Heart left ventricle (tissue), 13 donors: ENCODE measurements around the gene CRYBG1.

Experiments used
- POLR2A ChIP-seq, 2 donors: fragments of 450-650 bp; IDR thresholded peaks; one replicate each; pipeline ENCODE4 v1.6.1; 2017; ENCODE audit warnings: antibody characterized with exemption in 2 of 2, mild to moderate bottlenecking in 2 of 2, moderate library complexity in 2 of 2
- TF ChIP-seq, protein P1 (sequence below), 12 donors: fragments of 200-600 bp; sonication (generic) in 4 of 12; IDR thresholded peaks; one replicate each; pipeline versions ENCODE4 v1.5.0 to v1.8.0; 2018 to 2022; ENCODE audit warnings: antibody characterized with exemption in 12 of 12, mild to moderate bottlenecking in 5 of 12
- donor health status: ischemic (EF 13 %, LVEDD 7.1; RV severe dilation, severe dysfunction).
- donor health status: DM: no; HTN: yes; CAD: no.
- donor health status: DM: no; HTN: no; CAD: no.
- donor health status: ischemic (EF 25% LVEDD 6.9; RV normal size, moderate dysfunction).
- donor health status: ischemic (EF 25% LVEDD 5.7; RV mildly dilated, moderate dysfunction).
- donor health status: ischemic (EF 35%, LVEDD 5.7; RV mildly dilated, moderate dysfunction).
- donor health status: nonischemic (EF 11% LVEDD 7.7; RV severe dilation, severe dysfunction).
- donor health status: DM: yes; HTN: yes; CAD: no.
- donor health status: PGD.
- donor health status: ischemic (EF 29% LVEDD 5.4; RV normal size, mild dysfunction).
- donor health status: nonischemic (EF 23%, LVEDD 6.1; RV moderate dilation, normal function).

DNA sequence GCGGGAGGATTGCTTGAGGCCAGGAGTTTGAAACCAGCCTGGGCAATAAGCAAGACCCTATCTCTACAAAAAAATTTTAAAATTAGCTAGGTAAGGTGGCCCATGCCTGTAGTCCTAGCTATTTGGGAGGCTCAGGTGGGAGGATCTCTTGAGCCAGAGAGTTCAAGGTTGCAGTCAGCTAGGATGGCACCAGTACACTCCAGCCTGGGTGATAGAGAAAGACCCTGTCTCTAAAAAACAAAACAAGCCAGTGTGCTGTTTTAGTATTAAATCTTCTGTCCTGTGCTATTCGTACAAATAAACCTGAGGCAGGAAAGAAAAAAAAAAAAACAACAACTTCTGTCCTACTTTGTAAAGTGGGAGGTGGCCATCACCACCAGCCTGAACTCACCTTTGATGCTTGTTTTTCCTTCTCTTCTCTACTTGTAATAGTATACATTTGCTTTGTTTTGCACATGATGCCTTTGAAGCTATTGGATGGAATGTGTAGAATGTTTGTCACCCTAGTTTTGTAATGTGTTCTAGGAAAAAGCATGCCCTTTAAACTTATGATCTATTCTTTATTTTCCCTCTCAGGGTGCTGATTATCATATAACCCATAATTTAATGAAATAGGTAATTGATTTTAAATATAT is 102.5 kb downstream of the CRYBG1 start:
- no peak for TF ChIP-seq POLR2A (IDR thresholded peaks at IDR 0.05)
- TF ChIP-seq, protein P1, sequence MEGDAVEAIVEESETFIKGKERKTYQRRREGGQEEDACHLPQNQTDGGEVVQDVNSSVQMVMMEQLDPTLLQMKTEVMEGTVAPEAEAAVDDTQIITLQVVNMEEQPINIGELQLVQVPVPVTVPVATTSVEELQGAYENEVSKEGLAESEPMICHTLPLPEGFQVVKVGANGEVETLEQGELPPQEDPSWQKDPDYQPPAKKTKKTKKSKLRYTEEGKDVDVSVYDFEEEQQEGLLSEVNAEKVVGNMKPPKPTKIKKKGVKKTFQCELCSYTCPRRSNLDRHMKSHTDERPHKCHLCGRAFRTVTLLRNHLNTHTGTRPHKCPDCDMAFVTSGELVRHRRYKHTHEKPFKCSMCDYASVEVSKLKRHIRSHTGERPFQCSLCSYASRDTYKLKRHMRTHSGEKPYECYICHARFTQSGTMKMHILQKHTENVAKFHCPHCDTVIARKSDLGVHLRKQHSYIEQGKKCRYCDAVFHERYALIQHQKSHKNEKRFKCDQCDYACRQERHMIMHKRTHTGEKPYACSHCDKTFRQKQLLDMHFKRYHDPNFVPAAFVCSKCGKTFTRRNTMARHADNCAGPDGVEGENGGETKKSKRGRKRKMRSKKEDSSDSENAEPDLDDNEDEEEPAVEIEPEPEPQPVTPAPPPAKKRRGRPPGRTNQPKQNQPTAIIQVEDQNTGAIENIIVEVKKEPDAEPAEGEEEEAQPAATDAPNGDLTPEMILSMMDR (IDR thresholded peaks at IDR 0.05): no peak
